Measurements from ENCODE around the gene CRPPA. TPM values are rescaled to one million over a fixed set of nuclear protein-coding genes. Genes with fewer than 3 reads are reported as not detected.
"Not testable (repeated sequence)": the region's sequence is repeated elsewhere in the genome, so short reads cannot be mapped to it uniquely, and the experiment has no call there.

CRPPA gene
- total RNA-seq, 1 donor from 2014 or later: 3.8 TPM

DNA sequence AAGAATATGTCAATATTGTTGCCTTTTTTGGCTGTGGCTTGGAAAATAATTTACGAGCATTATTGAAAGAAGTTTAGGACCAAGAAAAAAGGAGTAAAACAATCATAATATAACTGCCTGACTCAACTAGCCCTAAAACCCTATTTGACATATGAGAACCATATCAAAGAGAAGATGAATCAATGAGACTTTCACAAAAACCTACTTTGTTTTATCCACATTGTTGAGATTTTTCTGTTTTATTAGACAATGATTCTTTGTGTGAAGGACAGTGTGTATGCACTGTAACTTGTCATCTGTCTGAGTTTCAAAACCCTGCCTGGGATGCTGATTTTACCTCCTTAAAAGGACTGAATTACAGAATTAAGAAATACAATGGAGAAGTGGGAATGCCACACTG is 25.2 kb upstream of the CRPPA start:
- Mint-ChIP-seq H3K4me3 (ENCODE audit: low read depth) (no peak overlapping the region), H3K27ac (no peak overlapping the region), H3K36me3 (ENCODE audit: insufficient read depth) (no peaks in the 10 kb centered on the region), H3K27me3 (no peaks in the 10 kb centered on the region), H3K4me1 (ENCODE audit: low read depth) (peaks cover 6% of the 10 kb centered on the region), H3K9me3 (ENCODE audit: low read depth) (no peaks in the 10 kb centered on the region)
- no peak for DNase-seq (ENCODE audit: low spot score, unreplicated experiment)
- TF ChIP-seq CTCF (IDR thresholded peaks at IDR 0.05; ENCODE audit: unreplicated experiment): no peak

DNA sequence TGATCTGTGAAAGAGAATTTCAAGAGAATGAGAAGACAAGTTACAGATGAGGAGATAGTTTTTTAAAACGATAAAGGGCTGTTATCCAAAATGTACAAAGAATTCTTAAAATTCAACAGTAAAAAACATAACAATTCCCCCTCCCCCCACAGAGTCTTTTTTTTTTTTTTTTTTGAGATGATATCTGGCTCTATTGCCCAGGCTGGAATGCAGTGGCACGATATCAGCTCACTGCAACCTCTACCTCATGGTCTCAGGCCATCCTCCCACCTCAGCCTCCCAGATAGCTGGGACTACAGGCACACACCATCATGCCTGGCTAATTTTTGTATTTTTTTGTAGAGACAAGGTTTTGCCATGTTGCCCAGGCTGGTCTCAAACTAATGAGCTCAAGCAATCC is 22.5 kb upstream of the CRPPA start:
- H3K4me1 Mint-ChIP-seq (ENCODE audit: low read depth); H3K4me3 Mint-ChIP-seq (ENCODE audit: low read depth); H3K36me3 Mint-ChIP-seq (ENCODE audit: insufficient read depth); H3K9me3 Mint-ChIP-seq (ENCODE audit: low read depth); H3K27me3 Mint-ChIP-seq; DNase-seq (ENCODE audit: low spot score, unreplicated experiment); H3K27ac Mint-ChIP-seq: not testable (repeated sequence)

DNA sequence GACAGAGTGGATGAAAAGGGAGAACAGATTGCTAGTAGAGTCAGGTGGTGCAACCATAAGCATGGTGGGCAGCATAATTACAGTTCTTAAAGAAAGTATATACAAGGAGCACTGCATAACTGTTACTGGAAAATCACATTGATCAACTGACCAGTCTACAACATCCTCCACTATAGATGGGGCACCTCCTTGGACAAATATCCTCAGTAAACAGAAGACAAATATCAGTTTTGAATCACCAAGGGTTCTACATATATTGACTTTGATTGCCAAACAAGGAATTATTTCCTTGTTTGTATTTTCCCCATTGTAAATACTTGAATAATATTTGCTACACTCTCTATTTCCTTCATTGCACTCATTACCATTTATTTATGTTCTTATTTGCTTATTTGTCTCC is 17.6 kb upstream of the CRPPA start:
- no peak for TF ChIP-seq CTCF (IDR thresholded peaks at IDR 0.05; ENCODE audit: unreplicated experiment)
- Mint-ChIP-seq H3K36me3 (ENCODE audit: insufficient read depth) (no peaks in the 10 kb centered on the region), H3K27ac (no peak overlapping the region), H3K4me1 (ENCODE audit: low read depth) (no peaks in the 10 kb centered on the region), H3K27me3 (no peaks in the 10 kb centered on the region), H3K4me3 (ENCODE audit: low read depth) (no peak overlapping the region), H3K9me3 (ENCODE audit: low read depth) (peaks cover 2% of the 10 kb centered on the region)
- no peak for DNase-seq (ENCODE audit: low spot score, unreplicated experiment)

GRCh38 chr7:16436306-16436705 is 15.0 kb upstream of the CRPPA start:
- no peaks in the 10 kb centered on the region for H3K36me3 Mint-ChIP-seq (ENCODE audit: insufficient read depth)
- TF ChIP-seq CTCF (IDR thresholded peaks at IDR 0.05; ENCODE audit: unreplicated experiment): no peak
- H3K4me3 Mint-ChIP-seq (ENCODE audit: low read depth): no peak overlapping the region
- no peaks in the 10 kb centered on the region for H3K4me1 Mint-ChIP-seq (ENCODE audit: low read depth)
- DNase-seq (ENCODE audit: low spot score, unreplicated experiment): no peak
- no peak overlapping the region for H3K27ac Mint-ChIP-seq
- no peaks in the 10 kb centered on the region for H3K27me3 Mint-ChIP-seq
- H3K9me3 Mint-ChIP-seq (ENCODE audit: low read depth): peaks cover 2% of the 10 kb centered on the region

DNA sequence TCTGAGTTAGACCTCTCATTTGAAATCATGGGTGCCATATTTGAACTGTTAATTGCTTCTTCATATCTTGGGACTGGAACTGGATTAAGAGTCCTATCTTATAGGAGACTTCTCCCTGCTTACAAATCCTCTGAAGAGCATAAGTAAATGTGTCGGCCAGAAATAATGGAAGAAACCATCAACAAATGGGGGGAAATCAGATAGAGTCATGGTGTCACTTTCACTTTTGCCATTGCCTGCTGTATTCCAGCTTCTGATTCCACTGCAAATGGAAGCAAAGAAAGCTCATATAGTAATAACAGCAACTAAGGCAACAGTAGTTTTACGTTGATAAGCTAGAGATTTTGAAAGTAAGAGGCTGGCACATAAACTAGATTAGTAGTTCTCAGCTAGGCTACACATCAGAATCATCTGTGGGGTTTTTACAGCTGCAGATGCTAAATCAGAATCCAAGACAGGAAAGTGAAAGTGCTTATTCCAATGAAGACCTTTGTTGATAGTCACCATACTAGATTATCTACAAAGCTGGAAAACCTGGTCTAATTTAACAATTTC is 12.3 kb upstream of the CRPPA start:
- no peak overlapping the region for H3K4me3 Mint-ChIP-seq (ENCODE audit: low read depth)
- no peaks in the 10 kb centered on the region for H3K9me3 Mint-ChIP-seq (ENCODE audit: low read depth)
- peak overlapping the region; percentile 2 for H3K27ac Mint-ChIP-seq
- no peaks in the 10 kb centered on the region for H3K36me3 Mint-ChIP-seq (ENCODE audit: insufficient read depth)
- DNase-seq (ENCODE audit: low spot score, unreplicated experiment): no peak
- TF ChIP-seq CTCF (IDR thresholded peaks at IDR 0.05; ENCODE audit: unreplicated experiment): no peak
- H3K4me1 Mint-ChIP-seq (ENCODE audit: low read depth): peaks cover 2% of the 10 kb centered on the region
- H3K27me3 Mint-ChIP-seq: no peaks in the 10 kb centered on the region

DNA sequence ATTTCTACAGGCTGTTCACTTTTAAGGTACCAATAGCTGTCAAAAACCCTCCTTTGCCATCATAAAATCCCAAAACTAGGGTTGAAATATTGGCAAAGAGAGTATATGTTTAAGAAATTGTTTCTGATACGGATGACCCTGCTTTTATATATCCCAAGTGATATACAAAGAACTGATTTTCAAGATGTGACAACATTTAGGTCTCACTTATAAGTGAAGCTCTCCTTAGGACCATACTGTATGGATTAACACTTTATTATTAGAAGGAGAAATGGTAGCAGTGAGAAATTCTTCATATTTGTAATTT is 11.0 kb upstream of the CRPPA start:
- H3K4me1 Mint-ChIP-seq (ENCODE audit: low read depth): peaks cover 5% of the 10 kb centered on the region

More for the DNA sequence above, 11.0 kb upstream of the CRPPA start:
- Mint-ChIP-seq H3K9me3 (ENCODE audit: low read depth) (no peaks in the 10 kb centered on the region), H3K27me3 (no peaks in the 10 kb centered on the region), H3K36me3 (ENCODE audit: insufficient read depth) (no peaks in the 10 kb centered on the region), H3K27ac (no peak overlapping the region), H3K4me3 (ENCODE audit: low read depth) (no peak overlapping the region)
- TF ChIP-seq CTCF (IDR thresholded peaks at IDR 0.05; ENCODE audit: unreplicated experiment): no peak
- DNase-seq (ENCODE audit: low spot score, unreplicated experiment): no peak

Measured in progenitor cell of endocrine pancreas (in vitro differentiated cells).